ENCODE results near the gene MUC21.
"Not testable (repeated sequence)": the region's sequence is repeated elsewhere in the genome, so short reads cannot be mapped to it uniquely, and the experiment has no call there.

The MUC21 gene

GRCh38 chr6:30963641-30964040, 19.9 kb upstream of the MUC21 start:
- no peaks in the 10 kb centered on the region for H3K27me3 ChIP-seq
- H3K4me1 ChIP-seq, result peaks cover 0 to 29% (median 11%) of the 10 kb centered on the region in 10 experiments; a peak in 10 of 20 replicates
- no peak overlapping the region for H3K4me3 ChIP-seq
- TF ChIP-seq Cebpa-rat (IDR thresholded peaks at IDR 0.05), result no peak
- H3K27ac ChIP-seq, result no peak overlapping the region
- no peaks in the 10 kb centered on the region for H3K9me3 ChIP-seq (replicated peaks in 1 of 11)
- H3K4me2 ChIP-seq, result peak overlapping the region in 2 of 11 experiments; percentile 27 to 45; a peak in 3 of 22 replicates
- no peaks in the 10 kb centered on the region for H4K20me1 ChIP-seq
- no peaks in the 10 kb centered on the region for H3K36me3 ChIP-seq
- no peak overlapping the region for H3K9ac ChIP-seq

GRCh38 chr6:30964075-30964474, 19.4 kb upstream of the MUC21 start:
- Histone ChIP-seq H4K20me1 (no peaks in the 10 kb centered on the region), H3K36me3 (no peaks in the 10 kb centered on the region), H3K9ac (no peak overlapping the region), H3K4me3 (no peak overlapping the region), H3K27ac (no peak overlapping the region), H3K4me2 (peak overlapping the region in 2 of 11 experiments; percentile 27 to 45; a peak in 4 of 22 replicates), H3K4me1 (peaks cover 0 to 32% (median 11%) of the 10 kb centered on the region in 10 experiments; a peak in 10 of 20 replicates), H3K27me3 (no peaks in the 10 kb centered on the region), H3K9me3 (replicated peaks in 1 of 11) (no peaks in the 10 kb centered on the region)
- TF ChIP-seq Cebpa-rat (IDR thresholded peaks at IDR 0.05), result no peak

DNA sequence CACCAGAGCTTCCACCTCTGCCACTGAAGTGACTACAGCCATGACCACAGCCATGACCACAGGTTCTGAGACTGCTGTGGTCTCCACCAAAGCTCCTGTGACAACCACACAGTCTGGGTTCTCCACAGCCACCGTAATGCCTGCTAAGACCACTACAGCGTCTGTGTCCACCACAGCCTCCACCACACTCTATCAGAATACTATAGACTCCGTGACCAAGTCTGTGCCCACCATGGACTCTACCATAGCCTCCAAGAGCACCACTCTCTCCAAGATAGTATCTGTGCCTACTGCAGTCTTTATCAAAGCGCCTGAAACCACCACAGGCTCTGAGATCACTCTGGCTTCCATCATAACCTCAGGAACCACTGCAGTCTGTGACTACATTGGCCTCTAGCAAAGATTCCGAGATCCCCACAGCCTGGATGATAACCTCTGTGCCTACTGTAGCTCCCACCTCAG, 18.3 kb upstream of the MUC21 start:
- no peak overlapping the region for H3K27ac ChIP-seq
- no peak for TF ChIP-seq Cebpa-rat (IDR thresholded peaks at IDR 0.05)
- H3K4me3 ChIP-seq, result no peak overlapping the region
- H3K4me1 ChIP-seq, result peaks cover 0 to 40% (median 11%) of the 10 kb centered on the region in 10 experiments; a peak in 10 of 20 replicates
- no peak overlapping the region for H3K9ac ChIP-seq
- no peaks in the 10 kb centered on the region for H3K27me3 ChIP-seq
- no peaks in the 10 kb centered on the region for H3K36me3 ChIP-seq
- H4K20me1 ChIP-seq, result no peaks in the 10 kb centered on the region
- no peaks in the 10 kb centered on the region for H3K9me3 ChIP-seq (replicated peaks in 1 of 11)
- H3K4me2 ChIP-seq, result no peak overlapping the region

DNA sequence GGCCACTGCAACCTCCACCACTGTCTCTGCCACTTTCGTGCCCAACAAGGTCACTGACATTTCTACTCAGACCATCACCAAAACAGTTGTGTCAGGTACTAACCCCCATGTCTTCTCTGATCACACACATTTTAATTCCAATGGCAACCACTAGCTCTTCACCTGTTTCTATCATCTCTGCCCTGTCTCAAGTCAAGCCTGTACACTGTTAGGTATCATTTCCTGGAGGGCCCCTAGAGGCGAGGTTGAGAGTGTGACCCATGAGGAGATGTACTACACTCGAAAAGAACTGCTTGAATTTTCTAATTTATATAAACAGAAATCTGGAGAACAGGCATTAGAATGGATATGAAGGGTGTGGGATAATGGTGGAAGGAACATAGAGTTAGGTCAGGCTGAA, 17.4 kb upstream of the MUC21 start:
- H3K36me3 ChIP-seq, result no peaks in the 10 kb centered on the region
- H3K4me2 ChIP-seq, result no peak overlapping the region
- no peak overlapping the region for H3K4me3 ChIP-seq
- no peak overlapping the region for H3K27ac ChIP-seq
- H3K4me1 ChIP-seq, result peaks cover 0 to 36% (median 11%) of the 10 kb centered on the region in 10 experiments; a peak in 10 of 20 replicates
- H3K9me3 ChIP-seq (replicated peaks in 1 of 11), result no peaks in the 10 kb centered on the region
- no peaks in the 10 kb centered on the region for H3K27me3 ChIP-seq
- no peak for TF ChIP-seq Cebpa-rat (IDR thresholded peaks at IDR 0.05)
- H4K20me1 ChIP-seq, result no peaks in the 10 kb centered on the region
- H3K9ac ChIP-seq, result no peak overlapping the region

- H4K20me1 ChIP-seq; H3K36me3 ChIP-seq; H3K4me3 ChIP-seq; H3K9ac ChIP-seq; H3K27ac ChIP-seq; H3K9me3 ChIP-seq (replicated peaks in 1 of 11); H3K27me3 ChIP-seq: not testable (repeated sequence)
- H3K4me2 ChIP-seq, result peak overlapping the region in 3 of 11 experiments; percentile 5 to 62 (median 39); a peak in 4 of 22 replicates
- H3K4me1 ChIP-seq, result peaks cover 0 to 16% (median 0%) of the 10 kb centered on the region in 10 experiments; a peak in 6 of 20 replicates
Measured at GRCh38 chr6:30969171-30969570, 14.3 kb upstream of the MUC21 start.

DNA sequence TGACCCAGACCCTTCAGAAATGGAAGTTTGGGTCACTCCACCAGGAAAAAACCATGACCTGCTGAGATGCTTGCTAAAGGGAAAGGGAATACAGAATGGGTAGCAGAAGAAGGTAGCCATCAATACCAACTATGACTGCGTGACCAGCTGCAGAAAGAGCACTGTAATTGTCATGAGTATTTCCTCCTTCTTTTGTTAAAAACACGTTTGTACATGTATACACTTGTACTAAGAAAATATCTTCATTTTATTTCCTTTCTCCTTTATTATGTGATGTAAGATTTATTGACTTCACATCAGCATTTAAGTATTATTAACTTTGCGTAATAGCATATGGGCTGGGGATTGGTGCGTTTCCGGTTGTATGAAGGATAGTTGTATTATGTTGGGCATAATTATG, 12.6 kb upstream of the MUC21 start:
- peaks cover 0 to 15% (median 0%) of the 10 kb centered on the region in 10 experiments; a peak in 5 of 20 replicates for H3K4me1 ChIP-seq
- H3K4me2 ChIP-seq, result no peak overlapping the region
- no peaks in the 10 kb centered on the region; a peak in 1 of 22 replicates for H3K27me3 ChIP-seq
- H4K20me1 ChIP-seq, result no peaks in the 10 kb centered on the region
- no peak overlapping the region for H3K9ac ChIP-seq
- H3K36me3 ChIP-seq, result no peaks in the 10 kb centered on the region
- H3K27ac ChIP-seq, result no peak overlapping the region
- no peaks in the 10 kb centered on the region for H3K9me3 ChIP-seq (replicated peaks in 1 of 11)
- no peak overlapping the region for H3K4me3 ChIP-seq
- TF ChIP-seq Cebpa-rat (IDR thresholded peaks at IDR 0.05), result no peak

DNA sequence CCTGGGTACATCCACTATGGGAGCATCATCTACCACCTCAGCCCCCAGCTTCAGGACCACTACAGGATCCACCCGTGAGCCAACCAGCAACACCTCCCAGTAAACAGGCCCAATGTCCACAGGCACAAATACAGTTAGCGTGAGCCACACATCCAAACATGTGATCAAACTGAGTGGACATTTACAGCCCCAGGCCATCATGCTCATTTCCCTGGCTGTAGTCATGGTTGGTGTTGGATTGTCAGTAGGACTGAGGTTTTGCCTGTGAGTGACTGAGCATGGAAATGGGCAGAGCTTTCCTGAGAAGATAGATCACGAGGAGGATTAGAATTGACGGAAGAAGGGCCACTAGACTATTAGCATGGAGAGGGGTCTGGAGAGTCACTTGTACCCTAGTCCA, 10.7 kb upstream of the MUC21 start:
- H3K9ac ChIP-seq, result no peak overlapping the region
- H4K20me1 ChIP-seq, result no peaks in the 10 kb centered on the region
- H3K36me3 ChIP-seq, result no peaks in the 10 kb centered on the region
- no peak for TF ChIP-seq Cebpa-rat (IDR thresholded peaks at IDR 0.05)
- no peak overlapping the region for H3K4me2 ChIP-seq
- H3K4me3 ChIP-seq, result no peak overlapping the region
- H3K9me3 ChIP-seq (replicated peaks in 1 of 11), result no peaks in the 10 kb centered on the region
- H3K27ac ChIP-seq, result no peak overlapping the region
- no peaks in the 10 kb centered on the region; a peak in 1 of 22 replicates for H3K27me3 ChIP-seq
- peaks cover 0 to 15% (median 0%) of the 10 kb centered on the region in 10 experiments; a peak in 5 of 20 replicates for H3K4me1 ChIP-seq

DNA sequence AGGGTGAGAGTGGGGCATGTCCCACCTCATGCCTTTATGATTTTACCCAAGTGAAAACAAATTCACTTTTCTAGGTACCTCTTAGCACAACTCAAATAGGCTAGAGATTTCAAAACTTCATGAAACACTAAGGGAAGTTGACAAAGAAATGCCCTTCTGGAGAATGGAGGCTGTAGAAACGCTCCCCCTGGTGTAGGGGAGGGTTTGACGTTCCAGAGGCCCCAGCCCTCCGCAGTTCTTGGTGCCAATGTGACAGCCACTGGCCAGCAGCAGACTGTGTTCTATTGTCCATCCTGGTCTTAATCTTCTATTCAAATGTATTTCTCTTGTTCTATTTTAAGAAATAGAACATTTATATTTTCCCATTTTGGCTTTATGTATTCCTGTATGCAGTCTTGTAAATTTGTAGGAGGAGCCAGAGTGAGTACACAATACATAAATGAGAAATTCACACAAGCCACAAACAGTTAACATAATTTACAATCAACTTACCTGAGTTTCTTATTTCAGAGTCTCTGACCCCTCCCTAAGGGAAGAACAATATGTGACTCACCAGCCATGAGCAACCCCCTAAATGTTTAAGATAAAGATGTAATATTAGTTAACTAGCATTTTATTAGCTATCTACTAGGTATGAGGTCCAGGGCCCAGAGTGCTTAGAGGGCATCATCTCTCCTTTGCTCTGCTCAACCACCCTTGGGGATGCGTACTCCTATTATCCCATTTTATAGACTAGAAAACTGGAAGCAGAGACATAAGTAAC, 8.8 kb upstream of the MUC21 start:
- no peak overlapping the region for H3K27ac ChIP-seq
- no peaks in the 10 kb centered on the region for H3K9me3 ChIP-seq (replicated peaks in 1 of 11)
- no peak overlapping the region for H3K9ac ChIP-seq
- H3K36me3 ChIP-seq, result no peaks in the 10 kb centered on the region
- peaks cover 0 to 17% (median 7%) of the 10 kb centered on the region in 10 experiments; a peak in 16 of 20 replicates for H3K4me1 ChIP-seq
- H4K20me1 ChIP-seq, result no peaks in the 10 kb centered on the region
- TF ChIP-seq Cebpa-rat (IDR thresholded peaks at IDR 0.05), result no peak
- no peak overlapping the region for H3K4me3 ChIP-seq
- no peak overlapping the region for H3K4me2 ChIP-seq
- no peaks in the 10 kb centered on the region; a peak in 3 of 22 replicates for H3K27me3 ChIP-seq

DNA sequence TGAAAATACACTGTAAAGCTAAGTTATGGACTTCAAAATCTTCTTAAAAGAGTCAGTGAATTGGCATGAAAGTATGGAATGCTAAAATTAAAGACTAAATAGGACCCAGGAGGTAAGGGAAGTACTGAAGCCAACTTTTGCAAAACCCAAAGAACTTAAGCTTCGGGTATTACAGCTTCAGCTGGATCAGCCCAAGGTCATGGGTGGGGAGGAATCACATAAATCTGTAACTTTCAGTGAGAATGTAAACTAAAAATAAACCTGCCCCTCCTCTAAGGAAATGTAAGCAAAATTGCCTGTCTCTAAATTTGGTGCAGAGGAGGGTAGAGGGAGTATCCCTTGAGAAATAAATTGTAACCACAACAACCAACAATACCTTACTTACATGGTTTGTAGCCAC, 4.4 kb upstream of the MUC21 start:
- Histone ChIP-seq H3K4me1 (peaks cover 0 to 18% (median 5%) of the 10 kb centered on the region in 10 experiments; a peak in 12 of 20 replicates), H3K4me2 (peak overlapping the region in 9 of 11 experiments; percentile 5 to 46 (median 30); a peak in 11 of 22 replicates), H3K9me3 (replicated peaks in 1 of 11) (no peaks in the 10 kb centered on the region), H3K4me3 (no peak overlapping the region), H4K20me1 (no peaks in the 10 kb centered on the region), H3K36me3 (no peaks in the 10 kb centered on the region), H3K9ac (no peak overlapping the region), H3K27me3 (no peaks in the 10 kb centered on the region; a peak in 3 of 22 replicates), H3K27ac (no peak overlapping the region)
- TF ChIP-seq Cebpa-rat (IDR thresholded peaks at IDR 0.05), result no peak
